Upper lobe of right lung (tissue), 1 donor: ENCODE measurements around the gene GALNTL6. TPM values are rescaled to one million over a fixed set of nuclear protein-coding genes. Genes with fewer than 3 reads are reported as not detected.

Source experiments
- ATAC-seq: fragments of 200-7000 bp; cut with Tn5 transposase; one replicate; pipeline ENCODE4 v1.9.1; 2020; ENCODE audit warnings: mild to moderate bottlenecking, moderate library complexity
- DNase-seq: peaks from one replicate; pipeline ENCODE4 v3.0.0-alpha.2; 2020
- H3K27ac ChIP-seq: fragments of 200-600 bp; one replicate; pipeline ENCODE4 v1.8.0; 2022
- H3K27me3 ChIP-seq: fragments of 200-600 bp; one replicate; pipeline ENCODE4 v1.8.0; 2022; ENCODE audit warnings: mild to moderate bottlenecking
- H3K36me3 ChIP-seq: fragments of 200-600 bp; one replicate; pipeline ENCODE4 v1.8.0; 2022
- H3K4me1 ChIP-seq: fragments of 200-600 bp; one replicate; pipeline ENCODE4 v1.8.0; 2022
- H3K4me3 ChIP-seq: fragments of 200-600 bp; one replicate; pipeline ENCODE4 v1.8.0; 2022; ENCODE audit warnings: mild to moderate bottlenecking
- H3K9me3 ChIP-seq: fragments of 200-600 bp; one replicate; pipeline ENCODE4 v1.8.0; 2022
- CTCF ChIP-seq: fragments of 200-600 bp; IDR thresholded peaks from one replicate; pipeline ENCODE4 v1.8.0; 2022; ENCODE audit warnings: antibody characterized with exemption
- intact Hi-C: fragments of 100-400 bp; cut with DNase I; formaldehyde crosslinking; loops from one replicate; pipeline ENCODE4 v1.11.0; 2022
- total RNA-seq: library from RNA; stranded (reverse); fragmentation: NEBNext Ultra II Directional; extraction: Animal tissue kit (Norgen Biotek cat#: 25700); gene quantifications from one replicate; pipeline ENCODE4 v1.2.1, GENCODE V29; 2021
- donor health status: DM: no; HTN: yes; CAD: no; lungs with severe emphysema.

Gene GALNTL6
- total RNA-seq, 1 donor from 2014 or later: 0.20 TPM

- ATAC-seq (no peak), DNase-seq (no peak)
- Histone ChIP-seq H3K9me3 (no peaks in the 10 kb centered on the region), H3K4me3 (no peak overlapping the region), H3K4me1 (no peaks in the 10 kb centered on the region), H3K27me3 (no peaks in the 10 kb centered on the region), H3K27ac (no peak overlapping the region), H3K36me3 (no peaks in the 10 kb centered on the region)
- intact Hi-C loops: no loop called here
- no peak for TF ChIP-seq CTCF
These were observed 316.4 kb downstream of the GALNTL6 start for GRCh38 chr4:172129593-172129992.

DNA sequence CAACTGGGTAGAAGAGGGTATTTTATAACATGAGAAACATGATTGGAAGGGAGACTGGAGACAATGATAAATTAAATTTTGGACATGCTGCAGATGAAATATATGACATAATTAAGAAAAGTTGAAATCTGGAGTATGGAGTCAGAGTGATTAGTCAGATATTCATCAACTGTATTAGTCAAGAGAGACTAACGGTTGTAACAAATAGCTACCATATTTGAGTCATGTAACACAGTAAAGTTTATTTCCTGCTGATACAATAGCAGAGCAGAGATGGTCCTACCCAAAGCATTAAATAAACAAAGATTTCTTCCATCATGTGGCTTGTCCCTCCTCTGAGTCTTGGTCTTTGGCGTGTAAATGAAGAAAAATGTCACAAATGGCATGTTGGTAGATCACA lies 321.3 kb downstream of the GALNTL6 start:
- H3K27me3 ChIP-seq: no peaks in the 10 kb centered on the region
- no peaks in the 10 kb centered on the region for H3K9me3 ChIP-seq
- intact Hi-C loops: no loop called here
- no peaks in the 10 kb centered on the region for H3K36me3 ChIP-seq
- ATAC-seq: no peak
- H3K4me3 ChIP-seq: no peak overlapping the region
- H3K27ac ChIP-seq: no peak overlapping the region
- no peaks in the 10 kb centered on the region for H3K4me1 ChIP-seq
- no peak for TF ChIP-seq CTCF
- DNase-seq: no peak

GRCh38 chr4:172141025-172141424 lies 327.8 kb downstream of the GALNTL6 start:
- ATAC-seq: no peak

DNA sequence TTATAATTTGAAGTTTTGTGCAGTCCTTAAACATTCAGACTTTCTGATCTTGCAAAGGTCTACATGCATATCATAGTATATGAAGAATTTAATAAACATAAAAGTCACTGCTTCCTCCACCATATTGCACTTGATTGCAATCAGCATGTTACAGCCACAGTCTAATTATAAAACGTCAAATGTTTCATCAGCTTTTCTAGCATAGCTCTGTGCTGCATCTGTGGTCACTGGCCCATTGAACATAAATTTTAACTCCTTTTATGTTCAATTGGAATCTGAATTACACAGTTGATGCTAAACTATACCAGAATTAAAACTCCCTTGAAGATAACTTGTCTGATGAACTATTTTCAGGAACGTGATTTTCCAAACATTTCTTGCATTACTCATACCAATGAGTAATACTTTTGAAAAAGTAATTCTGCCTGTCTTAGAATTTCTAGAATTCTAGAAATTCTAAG lies 329.1 kb downstream of the GALNTL6 start:
- Histone ChIP-seq H3K9me3 (no peaks in the 10 kb centered on the region), H3K27ac (no peak overlapping the region), H3K4me3 (no peak overlapping the region), H3K4me1 (no peaks in the 10 kb centered on the region), H3K36me3 (no peaks in the 10 kb centered on the region), H3K27me3 (no peaks in the 10 kb centered on the region)
- no peak for TF ChIP-seq CTCF
- ATAC-seq (no peak), DNase-seq (no peak)
- intact Hi-C loops: no loop called here

More at GRCh38 chr4:172141025-172141424, 327.8 kb downstream of the GALNTL6 start:
- Histone ChIP-seq H3K36me3 (no peaks in the 10 kb centered on the region), H3K9me3 (no peaks in the 10 kb centered on the region), H3K4me3 (no peak overlapping the region), H3K27me3 (no peaks in the 10 kb centered on the region), H3K4me1 (no peaks in the 10 kb centered on the region), H3K27ac (no peak overlapping the region)
- DNase-seq: no peak
- TF ChIP-seq CTCF: no peak
- intact Hi-C loops: no loop called here

- DNase-seq (no peak), ATAC-seq (no peak)
- Histone ChIP-seq H3K27me3 (no peaks in the 10 kb centered on the region), H3K4me1 (no peaks in the 10 kb centered on the region), H3K4me3 (no peak overlapping the region), H3K9me3 (no peaks in the 10 kb centered on the region), H3K36me3 (no peaks in the 10 kb centered on the region), H3K27ac (no peak overlapping the region)
- TF ChIP-seq CTCF: no peak
- intact Hi-C loops: no loop called here
These were observed 330.6 kb downstream of the GALNTL6 start for GRCh38 chr4:172143605-172144314.
